ENCODE data around the gene PDIA3. TPM values are rescaled to one million over a fixed set of nuclear protein-coding genes. Genes with fewer than 3 reads are reported as not detected.

PDIA3 gene
- total and polyA plus RNA-seq, 2 donors (not counting 1 experiment from before 2014, with no cell fraction given), result 42.7 to 83.1 TPM

GRCh38 chr15:43748376-43748775 lies 2.1 kb downstream of the PDIA3 start:
- TF ChIP-seq, protein P1, sequence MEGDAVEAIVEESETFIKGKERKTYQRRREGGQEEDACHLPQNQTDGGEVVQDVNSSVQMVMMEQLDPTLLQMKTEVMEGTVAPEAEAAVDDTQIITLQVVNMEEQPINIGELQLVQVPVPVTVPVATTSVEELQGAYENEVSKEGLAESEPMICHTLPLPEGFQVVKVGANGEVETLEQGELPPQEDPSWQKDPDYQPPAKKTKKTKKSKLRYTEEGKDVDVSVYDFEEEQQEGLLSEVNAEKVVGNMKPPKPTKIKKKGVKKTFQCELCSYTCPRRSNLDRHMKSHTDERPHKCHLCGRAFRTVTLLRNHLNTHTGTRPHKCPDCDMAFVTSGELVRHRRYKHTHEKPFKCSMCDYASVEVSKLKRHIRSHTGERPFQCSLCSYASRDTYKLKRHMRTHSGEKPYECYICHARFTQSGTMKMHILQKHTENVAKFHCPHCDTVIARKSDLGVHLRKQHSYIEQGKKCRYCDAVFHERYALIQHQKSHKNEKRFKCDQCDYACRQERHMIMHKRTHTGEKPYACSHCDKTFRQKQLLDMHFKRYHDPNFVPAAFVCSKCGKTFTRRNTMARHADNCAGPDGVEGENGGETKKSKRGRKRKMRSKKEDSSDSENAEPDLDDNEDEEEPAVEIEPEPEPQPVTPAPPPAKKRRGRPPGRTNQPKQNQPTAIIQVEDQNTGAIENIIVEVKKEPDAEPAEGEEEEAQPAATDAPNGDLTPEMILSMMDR (IDR thresholded peaks at IDR 0.05), result no peak
- no peak for TF ChIP-seq EZH2 (IDR thresholded peaks at IDR 0.05; ENCODE audit: borderline replicate concordance, insufficient read depth, low read depth, low read length, poor library complexity, severe bottlenecking)
- H3K9ac ChIP-seq (ENCODE audit: low read length), result no peak overlapping the region
- H3K27me3 ChIP-seq (replicated peaks in 1 of 4; ENCODE audit: control extremely low read depth in 1 of 4, control insufficient read depth in 3 of 4, insufficient read depth in 4 of 4, low read length in 3 of 4), result no peaks in the 10 kb centered on the region
- peaks cover 53 to 62% of the 10 kb centered on the region in 2 donors for H3K4me1 ChIP-seq (ENCODE audit: control insufficient read depth in 2 of 2, insufficient read depth in 2 of 2, low read length in 2 of 2)
- H3K9me3 ChIP-seq (ENCODE audit: control extremely low read depth in 1 of 3, control insufficient read depth in 2 of 3, insufficient read depth in 1 of 3, low read length in 2 of 3), result no peaks in the 10 kb centered on the region
- no peak overlapping the region for H2AFZ ChIP-seq (ENCODE audit: insufficient read depth, low read depth, low read length, poor library complexity, severe bottlenecking)
- no peak overlapping the region for H3K4me3 ChIP-seq (ENCODE audit: control extremely low read depth in 1 of 5, extremely low read depth in 1 of 5, insufficient read depth in 1 of 5, low read depth in 2 of 5, low read length in 4 of 5)
- peak overlapping the region in 1 of 2 donors; percentile 26 for H3K27ac ChIP-seq (ENCODE audit: low read length in 2 of 2)
- Mint-ChIP-seq H3K27me3 (no peaks in the 10 kb centered on the region), H3K9me3 (ENCODE audit: insufficient read depth) (no peaks in the 10 kb centered on the region), H3K27ac (no peak overlapping the region), H3K4me1 (peaks cover 64% of the 10 kb centered on the region), H3K4me3 (peak overlapping the region; percentile 55)
- peaks cover 74% of the 10 kb centered on the region for H3K79me2 ChIP-seq (ENCODE audit: control insufficient read depth, insufficient read depth, low read length)
- ATAC-seq (ENCODE audit: low read depth) (no peak), DNase-seq (peak; percentile 36)
- CTCF ChIA-PET, result no interaction called here
- intact Hi-C loops (cut with micrococcal nuclease), result loop anchor here (5.0 kb wide), 2 partner anchors 59 to 826 kb away; partner anchors contain the start of gene TTBK2
- H3K4me2 ChIP-seq (replicated peaks; ENCODE audit: low read depth, low read length, poor library complexity, severe bottlenecking), result peak overlapping the region; percentile 28
- peaks cover 49% of the 10 kb centered on the region for H4K20me1 ChIP-seq (ENCODE audit: control insufficient read depth, insufficient read depth, low read length, poor library complexity, severe bottlenecking)
- WGBS (ENCODE audit: insufficient coverage), result 80% methylated on average over 1 of the region's 3 CpGs
- H3K36me3 ChIP-seq (replicated peaks in 1 of 2; ENCODE audit: control extremely low read depth in 1 of 2, control insufficient read depth in 1 of 2, extremely low read depth in 1 of 2, insufficient read depth in 2 of 2, low read length in 1 of 2), result peaks cover 1 to 6% of the 10 kb centered on the region in 2 experiments
- POLR2A ChIA-PET, result interaction anchor here (0.7 to 2.3 kb wide), 2 partner anchors 20 to 28 kb away, joined by 4 to 17 read pairs; partner anchors contain the start of gene ELL3

DNA sequence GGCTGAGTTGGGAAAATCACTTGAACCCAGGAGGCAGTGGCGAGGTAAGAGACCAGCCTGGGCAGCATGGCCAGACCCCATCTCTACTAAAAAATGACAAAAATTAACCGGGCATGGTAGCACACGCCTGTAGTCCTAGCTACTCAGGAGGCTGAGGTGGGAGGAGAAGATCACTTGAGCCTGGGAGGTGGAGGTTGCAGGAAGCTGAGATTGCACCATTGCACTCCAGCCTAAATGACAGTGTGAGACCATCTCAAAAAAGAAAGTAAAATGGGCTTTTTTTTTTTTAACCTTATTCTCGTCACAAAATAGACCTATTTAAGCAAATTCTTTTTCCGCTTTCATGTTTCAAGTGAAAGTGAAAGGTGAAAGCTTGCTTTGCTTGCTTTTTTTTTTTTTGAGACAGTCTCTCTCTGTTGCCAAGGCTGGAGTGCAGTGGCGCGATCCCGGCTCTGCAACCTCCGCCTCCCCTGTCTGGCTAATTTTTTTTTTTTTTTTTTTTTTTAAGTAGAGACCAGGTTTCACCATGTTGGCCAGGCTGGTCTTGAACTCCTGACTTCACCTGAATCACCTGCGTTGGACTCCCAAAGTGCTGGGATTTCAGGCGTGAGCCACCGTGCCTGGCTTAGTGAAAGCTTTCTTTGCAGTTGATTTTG lies 3.6 kb downstream of the PDIA3 start:
- H2AFZ ChIP-seq (ENCODE audit: insufficient read depth, low read depth, low read length, poor library complexity, severe bottlenecking), result no peak overlapping the region
- peaks cover 64% of the 10 kb centered on the region for H4K20me1 ChIP-seq (ENCODE audit: control insufficient read depth, insufficient read depth, low read length, poor library complexity, severe bottlenecking)
- DNase-seq, result peak; percentile 86
- peaks cover 3 to 20% of the 10 kb centered on the region in 2 experiments for H3K36me3 ChIP-seq (replicated peaks in 1 of 2; ENCODE audit: control extremely low read depth in 1 of 2, control insufficient read depth in 1 of 2, extremely low read depth in 1 of 2, insufficient read depth in 2 of 2, low read length in 1 of 2)
- peak; percentile 40 for ATAC-seq (ENCODE audit: low read depth)
- peak overlapping the region; percentile 72 for H3K4me2 ChIP-seq (replicated peaks; ENCODE audit: low read depth, low read length, poor library complexity, severe bottlenecking)
- H3K9ac ChIP-seq (ENCODE audit: low read length), result peak overlapping the region; percentile 48
- Mint-ChIP-seq H3K4me3 (peak overlapping the region; percentile 80), H3K4me1 (peaks cover 56% of the 10 kb centered on the region), H3K9me3 (ENCODE audit: insufficient read depth) (no peaks in the 10 kb centered on the region), H3K27me3 (no peaks in the 10 kb centered on the region), H3K27ac (peak overlapping the region; percentile 90)
- peaks cover 50 to 58% of the 10 kb centered on the region in 2 donors for H3K4me1 ChIP-seq (ENCODE audit: control insufficient read depth in 2 of 2, insufficient read depth in 2 of 2, low read length in 2 of 2)
- POLR2A ChIA-PET, result interaction anchor here (0.6 to 2.3 kb wide), 7 partner anchors 27 to 656 kb away, joined by 3 to 17 read pairs (median 7); partner anchors contain the start of gene ELL3
- TF ChIP-seq EZH2 (IDR thresholded peaks at IDR 0.05; ENCODE audit: borderline replicate concordance, insufficient read depth, low read depth, low read length, poor library complexity, severe bottlenecking), result no peak
- TF ChIP-seq, protein P1 (IDR thresholded peaks at IDR 0.05), result no peak
- WGBS (ENCODE audit: insufficient coverage), result no CpG with 5 or more reads among the region's 12 CpGs
- intact Hi-C loops (cut with micrococcal nuclease), result loop anchor here (1.0 to 5.0 kb wide), 5 partner anchors 26 to 828 kb away; partner anchors contain the start of genes ELL3, MFAP1, SERF2 and TTBK2
- CTCF ChIA-PET, result interaction anchor here (0.6 to 2.7 kb wide), 5 partner anchors 16 to 265 kb away, joined by 3 to 24 read pairs (median 4); partner anchors contain the start of gene ELL3
- peak overlapping the region in 4 of 5 experiments; percentile 16 to 57 (median 39) for H3K4me3 ChIP-seq (ENCODE audit: control extremely low read depth in 1 of 5, extremely low read depth in 1 of 5, insufficient read depth in 1 of 5, low read depth in 2 of 5, low read length in 4 of 5)
- H3K27me3 ChIP-seq (replicated peaks in 1 of 4; ENCODE audit: control extremely low read depth in 1 of 4, control insufficient read depth in 3 of 4, insufficient read depth in 4 of 4, low read length in 3 of 4), result no peaks in the 10 kb centered on the region
- H3K79me2 ChIP-seq (ENCODE audit: control insufficient read depth, insufficient read depth, low read length), result peaks cover 88% of the 10 kb centered on the region
- H3K27ac ChIP-seq (ENCODE audit: low read length in 2 of 2), result peak overlapping the region; percentile 58 to 76
- no peaks in the 10 kb centered on the region for H3K9me3 ChIP-seq (ENCODE audit: control extremely low read depth in 1 of 3, control insufficient read depth in 2 of 3, insufficient read depth in 1 of 3, low read length in 2 of 3)
